HuH-7 (cell line): ENCODE measurements around the gene TAAR9.
"Not testable (repeated sequence)": the region's sequence is repeated elsewhere in the genome, so short reads cannot be mapped to it uniquely, and the experiment has no call there.

ENCODE experiments used
- DNase-seq: peaks from one replicate; pipeline ENCODE4 v3.0.0; 2011; ENCODE audit warnings: low spot score

The TAAR9 gene

DNA sequence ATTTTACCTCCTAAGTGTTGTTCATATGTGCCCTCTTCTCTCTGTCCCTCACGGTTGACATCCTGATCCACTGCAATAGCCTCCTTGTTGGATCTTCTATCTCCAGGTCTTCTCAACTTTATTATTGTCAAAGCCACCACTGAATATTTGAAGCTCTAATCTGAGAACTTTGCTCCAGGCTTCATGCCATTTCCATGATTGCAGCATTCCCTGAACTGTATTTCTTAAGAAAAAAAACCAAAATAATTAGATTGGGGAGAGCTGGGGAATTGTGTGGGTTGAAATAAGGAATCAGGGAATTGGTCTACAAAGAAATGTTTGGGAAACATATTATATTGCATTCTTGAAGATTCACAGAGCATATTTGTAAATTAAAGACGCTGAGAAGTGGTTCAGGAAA lies 22.7 kb upstream of the TAAR9 start:
- no peak for DNase-seq

DNA sequence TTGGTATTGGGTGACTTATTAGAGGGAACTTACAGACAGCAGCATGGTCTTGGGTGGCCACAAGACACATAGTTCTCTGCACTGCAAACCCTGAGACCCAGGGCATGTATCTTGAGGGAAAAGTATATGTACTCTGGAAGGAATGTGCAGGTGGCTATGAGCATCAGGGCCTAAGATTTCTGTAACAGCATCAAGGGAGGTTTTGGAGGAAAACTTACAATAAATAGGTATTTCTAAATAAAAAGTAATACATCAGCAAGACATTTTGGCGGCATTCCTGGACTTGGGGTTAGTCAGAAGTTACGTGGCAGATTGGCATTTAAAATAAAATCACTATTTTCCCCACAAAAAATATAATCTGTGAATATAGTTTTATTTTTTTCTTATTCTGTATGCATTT lies 17.1 kb upstream of the TAAR9 start:
- DNase-seq, result no peak

- no peak for DNase-seq
Measured at GRCh38 chr6:132524646-132525045, 13.4 kb upstream of the TAAR9 start.

DNA sequence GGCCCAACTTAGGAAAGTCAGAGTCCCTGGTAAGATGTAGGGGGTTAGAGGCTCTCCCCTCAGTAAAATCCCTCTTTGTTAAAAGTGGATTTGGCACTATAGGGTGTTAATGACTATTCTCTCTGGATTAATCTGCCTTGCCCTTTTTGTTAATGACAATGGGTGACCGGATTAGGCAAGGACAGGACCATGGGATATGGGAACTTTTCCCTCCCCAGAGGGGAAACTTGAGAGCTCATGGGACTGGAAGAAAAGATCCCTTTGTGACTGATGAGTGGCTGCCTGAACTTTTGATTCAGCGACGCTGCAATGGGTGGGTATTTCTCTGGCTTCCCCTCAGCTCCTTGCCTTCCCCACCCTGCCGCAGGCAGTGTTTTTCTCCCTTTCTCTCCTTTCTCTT lies 12.2 kb upstream of the TAAR9 start:
- no peak for DNase-seq

- DNase-seq, result no peak
Measured at GRCh38 chr6:132526461-132526860, 11.6 kb upstream of the TAAR9 start.

- no peak for DNase-seq
Measured at GRCh38 chr6:132527791-132528190, 10.3 kb upstream of the TAAR9 start.

DNA sequence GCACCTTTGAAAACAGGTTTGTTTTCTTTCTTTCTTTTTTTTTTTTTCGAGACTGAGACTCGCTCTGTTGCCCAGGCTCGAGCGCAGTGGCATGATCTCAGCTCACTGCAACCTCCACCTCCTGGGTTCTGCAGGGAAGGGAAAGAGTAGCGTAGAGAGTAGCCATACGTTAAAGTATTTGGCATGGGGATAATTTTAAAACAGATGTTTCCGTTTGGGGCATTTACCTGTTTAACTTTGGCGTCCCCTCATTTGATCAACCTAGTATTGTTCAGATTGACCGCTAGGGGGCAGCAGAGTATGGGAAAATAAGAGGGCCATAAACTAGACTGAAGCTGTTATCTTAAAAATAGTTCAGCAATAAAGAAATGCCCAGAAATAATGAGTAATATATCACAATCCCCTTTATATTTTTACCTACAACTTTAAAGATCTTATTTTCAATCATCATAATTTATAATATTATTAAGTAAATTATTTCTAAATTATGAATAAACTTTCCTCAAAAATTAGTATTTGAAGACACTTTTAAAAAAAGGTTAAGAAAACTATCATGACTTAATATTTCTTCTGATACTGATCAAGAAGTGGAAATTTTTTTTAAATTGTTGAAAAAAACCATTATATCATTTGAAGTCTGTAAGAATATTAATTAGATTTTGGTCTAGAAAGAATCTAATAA lies 7.6 kb upstream of the TAAR9 start:
- DNase-seq, result peak; percentile 17

DNA sequence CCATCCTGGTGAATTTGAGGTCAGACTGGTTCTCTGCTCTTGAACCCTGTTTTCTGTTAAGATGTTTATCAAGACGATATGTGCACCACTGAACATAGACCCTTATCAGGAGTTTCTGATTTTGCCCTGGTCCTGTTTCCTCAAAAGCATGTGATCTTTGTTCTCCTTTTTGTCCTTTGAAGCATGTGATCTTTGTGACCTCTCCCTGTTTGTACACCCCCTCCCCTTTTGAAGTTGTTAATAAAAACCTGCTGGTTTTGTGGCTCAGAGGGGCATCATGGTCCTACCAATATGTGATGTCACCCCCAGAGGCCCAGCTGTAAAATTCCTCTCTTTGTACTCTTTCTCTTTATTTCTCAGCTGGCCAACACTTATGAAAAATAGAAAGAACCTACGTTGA lies 3.5 kb upstream of the TAAR9 start:
- not testable (repeated sequence) for DNase-seq

DNA sequence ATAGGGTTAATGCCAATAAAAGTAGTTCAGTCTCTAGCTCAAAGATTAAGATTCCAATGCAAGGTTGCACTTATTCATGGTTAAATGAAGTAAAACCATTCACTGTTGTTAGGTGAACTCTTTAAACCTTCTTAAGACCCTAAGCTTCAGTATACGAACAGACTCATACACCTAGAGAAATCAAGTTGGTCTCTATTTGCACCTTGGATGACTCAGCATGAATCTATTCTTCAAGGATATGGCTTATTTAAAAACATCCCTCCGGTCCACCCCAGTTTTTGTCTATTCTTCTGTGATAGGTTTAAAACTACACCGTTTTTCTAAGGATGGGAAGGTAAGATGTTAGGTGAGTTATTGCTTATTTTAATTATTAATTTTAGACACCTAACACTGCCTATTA lies 932 bp upstream of the TAAR9 start:
- DNase-seq, result no peak

DNA sequence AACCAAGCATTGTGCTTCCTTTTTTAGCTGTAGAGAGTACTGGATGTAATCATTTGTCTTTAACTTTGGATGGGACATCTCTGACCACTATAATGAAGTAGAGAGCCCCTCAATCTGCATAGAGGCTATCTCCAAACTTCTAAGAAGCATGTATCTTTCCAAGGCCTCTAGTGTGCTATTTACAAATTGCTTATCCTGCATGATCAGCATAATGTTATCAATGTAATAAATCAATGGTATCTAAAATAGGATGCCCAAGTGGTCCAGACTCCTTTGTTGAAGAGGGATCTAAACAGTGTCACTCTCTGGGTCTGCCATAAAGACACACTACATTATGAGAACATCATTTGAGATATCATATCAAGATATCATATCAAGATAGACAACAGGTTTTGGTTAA lies 6.7 kb downstream of the TAAR9 start:
- no peak for DNase-seq

DNA sequence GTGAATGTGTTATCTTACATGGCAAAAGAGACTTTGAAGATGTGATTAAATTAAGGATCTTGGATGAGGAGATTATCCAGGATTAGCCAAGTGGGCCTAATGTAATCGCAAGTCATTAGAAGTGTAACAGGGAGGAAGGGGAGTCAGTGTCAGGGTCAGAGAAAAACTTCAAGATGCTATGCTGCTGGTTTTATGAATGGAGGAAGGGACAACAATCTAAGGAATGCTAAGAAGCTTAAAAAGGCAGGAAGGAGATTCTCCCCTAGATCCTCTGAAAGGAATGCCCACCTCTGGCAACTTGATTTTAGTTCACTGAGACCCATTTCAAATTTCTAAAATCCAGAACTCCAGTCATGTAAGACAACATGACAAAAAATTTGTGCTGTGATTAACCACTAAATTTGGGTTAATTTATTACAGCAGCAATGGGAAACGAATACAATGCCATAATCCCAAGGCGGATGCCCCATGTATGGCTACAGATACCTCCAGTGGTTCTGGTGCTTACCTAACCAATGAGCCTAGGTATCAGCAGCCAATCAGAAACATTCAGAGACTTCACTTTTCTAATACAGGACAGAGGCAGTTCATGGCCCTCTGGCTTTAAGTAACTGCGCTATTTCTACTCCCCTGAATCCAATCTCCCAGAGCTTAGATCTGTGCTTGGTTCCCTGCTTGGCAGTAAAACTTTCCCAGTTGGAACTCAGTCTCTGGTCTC lies 10.8 kb downstream of the TAAR9 start:
- DNase-seq, result no peak

- DNase-seq, result no peak
Measured at GRCh38 chr6:132551214-132551613, 13.1 kb downstream of the TAAR9 start.

DNA sequence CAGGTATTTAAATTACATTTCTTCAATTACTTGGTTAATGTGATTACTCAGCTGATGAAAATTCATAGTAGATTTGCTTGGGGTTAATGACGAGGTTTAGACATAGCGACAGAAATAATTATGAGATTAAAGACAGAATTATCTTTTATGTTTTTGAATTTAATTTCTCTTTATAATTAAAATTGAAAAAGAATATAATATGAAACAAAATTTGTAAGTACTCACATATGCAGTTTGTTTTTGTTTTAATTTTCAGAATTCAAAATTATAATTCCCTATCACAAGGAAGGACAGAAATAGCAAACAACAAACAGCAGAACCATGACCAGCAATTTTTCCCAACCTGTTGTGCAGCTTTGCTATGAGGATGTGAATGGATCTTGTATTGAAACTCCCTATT lies 14.3 kb downstream of the TAAR9 start, which contains the start of gene TAAR8:
Gene TAAR8 (plus strand): TSS at position 301 of the 400 bp plus-strand sequence. CDS start 21 bp downstream, at position 322.
- no peak for DNase-seq

- DNase-seq, result not testable (repeated sequence)
Measured at GRCh38 chr6:132560087-132560486, 22.0 kb downstream of the TAAR9 start.

DNA sequence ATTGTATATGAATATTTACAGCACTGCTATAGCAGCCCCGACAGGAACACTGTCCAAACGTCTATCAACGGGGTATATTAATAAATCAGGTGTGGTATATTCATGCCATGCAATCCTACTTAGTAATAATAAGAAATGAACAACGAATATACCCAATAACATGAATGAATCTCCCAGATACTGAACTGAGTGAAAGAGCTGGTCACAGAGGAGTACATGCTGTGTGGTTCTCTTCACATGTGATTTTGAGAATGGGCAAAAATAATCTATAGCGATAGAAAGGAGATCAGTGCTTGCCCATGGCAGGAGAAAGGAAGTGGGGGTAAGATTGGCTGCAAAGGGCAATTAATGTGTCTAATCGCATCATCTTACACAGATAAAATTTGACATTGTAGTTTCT lies 28.3 kb downstream of the TAAR9 start:
- DNase-seq, result no peak

- no peak for DNase-seq
Measured at GRCh38 chr6:132567566-132567965, 29.5 kb downstream of the TAAR9 start.

DNA sequence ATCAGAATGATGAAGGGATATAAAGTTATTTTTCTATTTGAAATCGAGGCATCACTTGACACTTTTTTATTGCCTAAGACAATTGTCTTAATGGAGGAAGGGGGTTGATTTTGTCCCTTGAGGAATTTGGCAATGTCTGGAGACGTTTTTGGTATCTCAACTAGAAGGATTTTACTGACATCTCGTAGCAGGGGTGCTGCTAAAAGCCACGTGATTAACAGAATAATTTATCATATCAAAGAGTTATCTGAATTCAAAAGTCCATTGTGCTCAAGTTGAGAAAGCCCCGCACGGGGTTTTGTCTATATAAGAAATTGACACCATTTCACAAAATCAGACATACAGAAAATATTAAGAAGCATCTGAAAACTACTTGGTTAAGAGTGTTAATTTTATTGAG lies 30.5 kb downstream of the TAAR9 start:
- no peak for DNase-seq

DNA sequence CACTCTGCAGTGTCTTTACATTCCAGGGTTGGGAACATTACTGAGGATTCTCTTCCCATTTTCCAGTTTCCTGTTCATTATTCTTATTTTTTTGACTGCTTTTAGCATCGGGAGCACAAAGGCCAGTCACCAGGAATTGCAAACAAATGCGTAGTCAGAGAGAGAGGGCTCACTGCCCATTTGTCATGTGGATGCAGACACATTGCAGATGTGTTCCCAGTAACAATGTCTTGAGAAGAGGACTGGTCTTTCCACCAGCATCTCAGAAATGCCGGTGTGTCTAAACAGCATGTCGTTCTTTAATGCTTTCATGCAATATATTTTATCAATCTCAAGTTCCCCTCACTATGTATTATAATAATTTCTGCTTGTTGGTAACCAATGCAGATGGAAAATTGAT lies 31.1 kb downstream of the TAAR9 start:
- DNase-seq, result no peak

- DNase-seq, result no peak
Measured at GRCh38 chr6:132570221-132570777, 32.2 kb downstream of the TAAR9 start, which contains the start of gene TAAR6. TSS of gene TAAR6 (plus strand) at chr6:132570322. CDS start at chr6:132570322, 0 bp downstream.

DNA sequence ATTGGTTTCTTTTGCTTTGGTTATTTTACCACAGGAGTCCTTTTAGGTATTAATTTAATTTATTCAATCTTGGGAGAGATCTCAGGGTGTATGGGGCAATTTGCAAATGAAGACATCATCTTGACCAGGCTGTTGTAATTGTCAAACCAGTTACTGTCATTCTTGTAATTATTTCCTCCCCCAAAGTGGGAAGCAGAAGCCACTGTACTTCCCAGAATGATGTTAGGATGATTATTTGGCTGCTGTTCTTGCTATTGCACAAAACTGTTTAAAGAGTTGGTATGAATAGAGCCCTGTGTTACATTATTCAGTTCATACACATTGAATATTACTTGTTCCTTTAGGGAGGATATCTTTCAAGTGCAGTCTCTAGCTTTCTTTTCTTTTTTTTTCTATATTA lies 33.7 kb downstream of the TAAR9 start:
- DNase-seq, result no peak

- no peak for DNase-seq
Measured at GRCh38 chr6:132584698-132585097, 46.6 kb downstream of the TAAR9 start.

DNA sequence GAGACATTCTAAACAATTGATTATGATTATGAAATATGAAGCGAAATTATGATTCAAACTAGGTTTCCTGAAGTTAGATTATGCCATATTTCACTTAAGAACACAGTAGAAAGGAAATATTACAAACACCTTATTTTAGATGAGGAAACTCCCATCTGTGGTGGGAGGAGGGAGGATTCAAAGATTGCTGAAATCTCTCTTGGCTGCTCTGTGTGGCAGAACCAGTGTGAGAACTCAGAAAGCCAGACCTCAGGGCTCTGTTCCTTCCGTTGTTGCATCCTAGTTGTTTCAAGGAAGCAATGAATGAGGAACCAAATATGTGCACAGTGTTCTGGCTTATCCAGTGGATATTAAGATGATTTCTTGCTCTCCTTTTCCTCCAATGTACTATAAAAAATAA lies 49.3 kb downstream of the TAAR9 start:
- DNase-seq, result no peak
